Skeletal muscle tissue (tissue), 4 donors: ENCODE data around the gene SLC22A3. TPM values are rescaled to one million over a fixed set of nuclear protein-coding genes. Genes with fewer than 3 reads are reported as not detected.
"Not testable (repeated sequence)": the region's sequence is repeated elsewhere in the genome, so short reads cannot be mapped to it uniquely, and the experiment has no call there.

Experiments used
- H3K27ac ChIP-seq: one replicate; pipeline ENCODE4 v1.7.0; 2013; ENCODE audit warnings: mild to moderate bottlenecking, low read depth, low read length, inconsistent platforms
- H3K27me3 ChIP-seq, 3 donors: one replicate each; pipeline ENCODE4 v1.7.0; 2013; ENCODE audit warnings: low read length in 3 of 3; ENCODE audit not compliant: control insufficient read depth in 3 of 3, insufficient read depth in 3 of 3
- H3K36me3 ChIP-seq, 3 donors: one replicate each; pipeline ENCODE4 v1.7.0; 2013; ENCODE audit warnings: low read length in 3 of 3; ENCODE audit not compliant: control insufficient read depth in 3 of 3, insufficient read depth in 3 of 3
- H3K4me1 ChIP-seq, 3 donors: one replicate each; pipeline ENCODE4 v1.7.0; 2013; ENCODE audit warnings: low read length in 3 of 3, mild to moderate bottlenecking in 3 of 3; ENCODE audit not compliant: control insufficient read depth in 3 of 3, insufficient read depth in 3 of 3
- H3K4me3 ChIP-seq, 3 donors: one replicate each; pipeline ENCODE4 v1.7.0; 2013; ENCODE audit warnings: low read length in 3 of 3
- H3K9ac ChIP-seq, 3 donors: one replicate each; pipeline ENCODE4 v1.7.0; 2013; ENCODE audit warnings: low read length in 3 of 3, mild to moderate bottlenecking in 3 of 3, moderate library complexity in 2 of 3, low read depth in 1 of 3
- H3K9me3 ChIP-seq, 3 donors: one replicate each; pipeline ENCODE4 v1.7.0; 2013; ENCODE audit warnings: low read length in 3 of 3; ENCODE audit not compliant: control insufficient read depth in 3 of 3
- total RNA-seq: library from RNA; depleted of rRNA; stranded (reverse); fragments of >200 nt; gene quantifications from one replicate; pipeline ENCODE4 v1.2.3, GENCODE V29; 2014
- donor health status: Osteomylitis.

SLC22A3 gene
- total RNA-seq, 1 donor from 2014 or later, result 8.4 TPM

GRCh38 chr6:160442151-160442550, 94.0 kb downstream of the SLC22A3 start:
- H3K9ac ChIP-seq, result no peak overlapping the region
- no peak overlapping the region for H3K27ac ChIP-seq
- H3K36me3 ChIP-seq, result peaks cover 0 to 11% (median 0%) of the 10 kb centered on the region in 3 donors
- no peaks in the 10 kb centered on the region for H3K4me1 ChIP-seq
- no peaks in the 10 kb centered on the region for H3K27me3 ChIP-seq
- no peak overlapping the region for H3K4me3 ChIP-seq
- no peaks in the 10 kb centered on the region for H3K9me3 ChIP-seq

GRCh38 chr6:160445130-160445529, 97.0 kb downstream of the SLC22A3 start:
- no peaks in the 10 kb centered on the region for H3K27me3 ChIP-seq
- H3K9ac ChIP-seq, result no peak overlapping the region
- no peaks in the 10 kb centered on the region for H3K4me1 ChIP-seq
- no peaks in the 10 kb centered on the region for H3K9me3 ChIP-seq
- H3K36me3 ChIP-seq, result peaks cover 0 to 14% (median 0%) of the 10 kb centered on the region in 3 donors
- H3K4me3 ChIP-seq, result no peak overlapping the region
- H3K27ac ChIP-seq, result no peak overlapping the region

- Histone ChIP-seq H3K9ac (no peak overlapping the region), H3K4me1 (no peaks in the 10 kb centered on the region), H3K9me3 (no peaks in the 10 kb centered on the region), H3K4me3 (no peak overlapping the region), H3K27ac (no peak overlapping the region), H3K36me3 (peaks cover 0 to 14% (median 0%) of the 10 kb centered on the region in 3 donors), H3K27me3 (no peaks in the 10 kb centered on the region)
These were observed 99.2 kb downstream of the SLC22A3 start for GRCh38 chr6:160447350-160447749.

GRCh38 chr6:160449787-160450186, 101.6 kb downstream of the SLC22A3 start:
- H3K9ac ChIP-seq, H3K27ac ChIP-seq, H3K4me3 ChIP-seq, H3K36me3 ChIP-seq, H3K4me1 ChIP-seq, H3K9me3 ChIP-seq, H3K27me3 ChIP-seq: not testable (repeated sequence)

- Histone ChIP-seq H3K9me3 (no peaks in the 10 kb centered on the region), H3K27ac (no peak overlapping the region), H3K27me3 (no peaks in the 10 kb centered on the region), H3K4me3 (no peak overlapping the region), H3K36me3 (peaks cover 0 to 7% (median 0%) of the 10 kb centered on the region in 3 donors), H3K4me1 (peaks cover 3 to 9% (median 4%) of the 10 kb centered on the region in 3 donors), H3K9ac (no peak overlapping the region)
These were observed 102.7 kb downstream of the SLC22A3 start for GRCh38 chr6:160450849-160451248.

- no peaks in the 10 kb centered on the region for H3K9me3 ChIP-seq
- no peak overlapping the region for H3K27ac ChIP-seq
- H3K9ac ChIP-seq, result no peak overlapping the region
- no peaks in the 10 kb centered on the region for H3K27me3 ChIP-seq
- H3K36me3 ChIP-seq, result peaks cover 0 to 2% (median 0%) of the 10 kb centered on the region in 3 donors
- no peak overlapping the region for H3K4me3 ChIP-seq
- H3K4me1 ChIP-seq, result peaks cover 6 to 9% (median 7%) of the 10 kb centered on the region in 3 donors
These were observed 106.1 kb downstream of the SLC22A3 start for GRCh38 chr6:160454303-160454702.

- Histone ChIP-seq H3K4me3 (no peak overlapping the region), H3K27ac (no peak overlapping the region), H3K4me1 (peaks cover 6 to 9% (median 7%) of the 10 kb centered on the region in 3 donors), H3K27me3 (no peaks in the 10 kb centered on the region), H3K9ac (no peak overlapping the region), H3K9me3 (no peaks in the 10 kb centered on the region), H3K36me3 (peaks cover 0 to under 1% (median 0%) of the 10 kb centered on the region in 3 donors)
These were observed 106.9 kb downstream of the SLC22A3 start for GRCh38 chr6:160455081-160455480.

GRCh38 chr6:160455541-160456213, 107.5 kb downstream of the SLC22A3 start:
- no peak overlapping the region for H3K27ac ChIP-seq

GRCh38 chr6:160456214-160456546, 108.0 kb downstream of the SLC22A3 start:
- Histone ChIP-seq H3K9ac (peak overlapping the region in 1 of 3 donors; percentile 38), H3K27me3 (no peaks in the 10 kb centered on the region), H3K4me3 (no peak overlapping the region), H3K27ac (no peak overlapping the region), H3K4me1 (peaks cover 6 to 9% (median 7%) of the 10 kb centered on the region in 3 donors), H3K36me3 (no peaks in the 10 kb centered on the region), H3K9me3 (no peaks in the 10 kb centered on the region)

More at GRCh38 chr6:160455541-160456213, 107.5 kb downstream of the SLC22A3 start:
- H3K9me3 ChIP-seq, result no peaks in the 10 kb centered on the region
- H3K9ac ChIP-seq, result peak overlapping the region in 2 of 3 donors; percentile 38 to 60
- H3K27me3 ChIP-seq, result no peaks in the 10 kb centered on the region
- peak overlapping the region in 2 of 3 donors; percentile 53 to 54 for H3K4me3 ChIP-seq
- peaks cover 6 to 9% (median 7%) of the 10 kb centered on the region in 3 donors for H3K4me1 ChIP-seq
- H3K36me3 ChIP-seq, result no peaks in the 10 kb centered on the region

GRCh38 chr6:160457823-160458222, 109.6 kb downstream of the SLC22A3 start:
- peaks cover 6 to 9% (median 7%) of the 10 kb centered on the region in 3 donors for H3K4me1 ChIP-seq
- no peaks in the 10 kb centered on the region for H3K9me3 ChIP-seq
- no peaks in the 10 kb centered on the region for H3K27me3 ChIP-seq
- H3K4me3 ChIP-seq, result no peak overlapping the region
- no peaks in the 10 kb centered on the region for H3K36me3 ChIP-seq
- no peak overlapping the region for H3K9ac ChIP-seq
- no peak overlapping the region for H3K27ac ChIP-seq
